GM13976 (cell line): ENCODE data around the gene CBY3.
"Not testable (repeated sequence)": the region's sequence is repeated elsewhere in the genome, so short reads cannot be mapped to it uniquely, and the experiment has no call there.

Experiments
- DNase-seq: peaks from one replicate; pipeline ENCODE4 v3.0.0; 2012; ENCODE audit warnings: low spot score
- CTCF ChIP-seq: IDR thresholded peaks from 2 replicates; pipeline ENCODE4 v1.5.1; 2012; ENCODE audit warnings: borderline replicate concordance, mild to moderate bottlenecking; ENCODE audit not compliant: insufficient read depth; ENCODE audit errors: extremely low read depth, missing control alignments, control extremely low read depth
- in situ Hi-C: fragments of 300-500 bp; cut with MboI; formaldehyde crosslinking; loops from one replicate; pipeline ENCODE4 v1.12.0; 2022; ENCODE audit warnings: low sequenced_read_pairs, mixed read lengths, inconsistent platforms; ENCODE audit not compliant: unreplicated experiment

CBY3 gene

GRCh38 chr5:179678223-179679013 lies 2.4 kb downstream of the CBY3 start:
- peak; percentile 11 for TF ChIP-seq CTCF
- in situ Hi-C loops: no loop called here
- DNase-seq: peak; percentile 97

GRCh38 chr5:179668391-179668790 lies 12.4 kb downstream of the CBY3 start:
- peak; percentile 43 for TF ChIP-seq CTCF
- in situ Hi-C loops: no loop called here
- DNase-seq: peak; percentile 49

GRCh38 chr5:179661647-179662046 lies 19.2 kb downstream of the CBY3 start:
- in situ Hi-C loops, DNase-seq: not testable (repeated sequence)

GRCh38 chr5:179658179-179658856 lies 22.5 kb downstream of the CBY3 start:
- DNase-seq, in situ Hi-C loops: not testable (repeated sequence)

GRCh38 chr5:179657302-179658178 lies 23.3 kb downstream of the CBY3 start:
- DNase-seq, in situ Hi-C loops: not testable (repeated sequence)

GRCh38 chr5:179653135-179653534 lies 27.7 kb downstream of the CBY3 start:
- in situ Hi-C loops, DNase-seq: not testable (repeated sequence)

- DNase-seq, in situ Hi-C loops: not testable (repeated sequence)
Observed at GRCh38 chr5:179650245-179650644, 30.6 kb downstream of the CBY3 start.

- DNase-seq, in situ Hi-C loops: not testable (repeated sequence)
Observed at GRCh38 chr5:179649166-179649703, 31.6 kb downstream of the CBY3 start.

- in situ Hi-C loops: no loop called here
- no peak for TF ChIP-seq CTCF
- no peak for DNase-seq
Observed at GRCh38 chr5:179648410-179648809, 32.4 kb downstream of the CBY3 start.

GRCh38 chr5:179644766-179645165 lies 36.1 kb downstream of the CBY3 start:
- in situ Hi-C loops, DNase-seq: not testable (repeated sequence)

GRCh38 chr5:179643141-179643920 lies 37.5 kb downstream of the CBY3 start:
- in situ Hi-C loops, DNase-seq: not testable (repeated sequence)

GRCh38 chr5:179642626-179643025 lies 38.2 kb downstream of the CBY3 start:
- DNase-seq, in situ Hi-C loops: not testable (repeated sequence)

GRCh38 chr5:179641745-179642144 lies 39.1 kb downstream of the CBY3 start:
- in situ Hi-C loops, DNase-seq: not testable (repeated sequence)
